Activated CD4-positive, alpha-beta memory T cell treated with anti-CD3 and anti-CD28 coated beads for 36 hours (primary cell): ENCODE data around the gene KATNB1. TPM values are rescaled to one million over a fixed set of nuclear protein-coding genes. Genes with fewer than 3 reads are reported as not detected.
"Not testable (repeated sequence)": the region's sequence is repeated elsewhere in the genome, so short reads cannot be mapped to it uniquely, and the experiment has no call there.

ENCODE experiments used
- CTCF ChIA-PET: fragments of 350-600 bp; sonication (Branson Sonifier 250); formaldehyde crosslinking; loops from one replicate; lab custom pipeline; 2021; ENCODE audit warnings: antibody characterized with exemption, inconsistent platforms; lab: Charles Lee
- POLR2A ChIA-PET: fragments of 350-600 bp; sonication (Branson Sonifier 250); formaldehyde crosslinking; loops from one replicate; lab custom pipeline; 2021; ENCODE audit warnings: antibody characterized with exemption; lab: Charles Lee
- DNase-seq: peaks from one replicate; pipeline ENCODE4 v3.0.0-alpha.2; 2020
- H3K27ac Mint-ChIP-seq: one replicate; pipeline ENCODE4 v1.8.0; 2021; ENCODE audit warnings: mixed read lengths
- H3K27me3 Mint-ChIP-seq: one replicate; pipeline ENCODE4 v1.8.0; 2021; ENCODE audit warnings: mixed read lengths
- H3K36me3 Mint-ChIP-seq: one replicate; pipeline ENCODE4 v1.8.0; 2021; ENCODE audit warnings: mixed read lengths
- H3K4me1 Mint-ChIP-seq: one replicate; pipeline ENCODE4 v1.8.0; 2021; ENCODE audit warnings: low read depth, mixed read lengths
- H3K4me3 Mint-ChIP-seq: one replicate; pipeline ENCODE4 v1.8.0; 2021; ENCODE audit warnings: mild to moderate bottlenecking, mixed read lengths
- H3K9me3 Mint-ChIP-seq: one replicate; pipeline ENCODE4 v1.8.0; 2021; ENCODE audit warnings: mixed read lengths
- intact Hi-C: fragments of 100-400 bp; cut with micrococcal nuclease; formaldehyde crosslinking; loops from one replicate; pipeline ENCODE4 v1.15.1; 2023
- total RNA-seq, 2 experiments: library from RNA; stranded (reverse); gene quantifications; one replicate each; pipeline ENCODE4 v1.2.3, GENCODE V29; 2021

The KATNB1 gene
- total RNA-seq, 2 experiments from 2014 or later = 30.6 to 31.6 TPM

DNA sequence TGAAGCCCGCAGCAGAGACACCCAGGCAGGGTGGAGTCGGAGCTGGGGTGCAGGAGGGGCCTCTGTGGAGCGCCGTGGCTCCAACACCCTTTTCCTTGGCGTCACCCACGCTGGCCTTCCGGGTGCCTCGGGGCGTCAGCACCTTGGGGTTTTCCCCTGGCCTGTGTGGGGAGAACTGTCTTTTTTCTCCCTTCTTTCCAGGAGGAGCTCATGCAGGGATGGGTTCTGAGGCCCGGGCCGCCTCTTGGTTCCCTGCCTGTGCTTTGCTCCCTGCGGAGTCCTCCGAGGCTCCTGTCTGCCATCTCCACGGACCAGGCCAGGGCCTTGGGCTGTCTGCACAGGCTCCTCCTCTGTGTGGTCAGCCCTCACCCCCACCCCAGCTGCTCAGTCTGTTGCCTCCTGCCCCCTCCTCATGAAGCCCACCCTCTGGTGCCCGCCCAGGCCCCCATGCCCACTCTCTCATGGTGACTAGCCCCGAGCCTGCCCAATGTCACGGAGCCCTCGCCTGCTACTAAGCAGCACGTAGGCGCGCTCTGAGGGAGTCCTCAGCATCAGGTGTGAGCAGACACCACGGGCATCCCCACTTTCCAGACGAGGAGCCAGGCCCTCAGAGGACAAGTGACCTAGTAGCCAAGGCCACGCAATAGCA lies 5.0 kb downstream of the KATNB1 start:
- peaks cover 20% of the 10 kb centered on the region for H3K4me1 Mint-ChIP-seq
- POLR2A ChIA-PET = no interaction called here
- H3K27me3 Mint-ChIP-seq = no peaks in the 10 kb centered on the region
- H3K9me3 Mint-ChIP-seq = no peaks in the 10 kb centered on the region
- CTCF ChIA-PET = no interaction called here
- intact Hi-C loops = no loop called here
- DNase-seq = no peak
- no peak overlapping the region for H3K27ac Mint-ChIP-seq
- H3K36me3 Mint-ChIP-seq = peaks cover 2% of the 10 kb centered on the region
- H3K4me3 Mint-ChIP-seq = no peak overlapping the region

DNA sequence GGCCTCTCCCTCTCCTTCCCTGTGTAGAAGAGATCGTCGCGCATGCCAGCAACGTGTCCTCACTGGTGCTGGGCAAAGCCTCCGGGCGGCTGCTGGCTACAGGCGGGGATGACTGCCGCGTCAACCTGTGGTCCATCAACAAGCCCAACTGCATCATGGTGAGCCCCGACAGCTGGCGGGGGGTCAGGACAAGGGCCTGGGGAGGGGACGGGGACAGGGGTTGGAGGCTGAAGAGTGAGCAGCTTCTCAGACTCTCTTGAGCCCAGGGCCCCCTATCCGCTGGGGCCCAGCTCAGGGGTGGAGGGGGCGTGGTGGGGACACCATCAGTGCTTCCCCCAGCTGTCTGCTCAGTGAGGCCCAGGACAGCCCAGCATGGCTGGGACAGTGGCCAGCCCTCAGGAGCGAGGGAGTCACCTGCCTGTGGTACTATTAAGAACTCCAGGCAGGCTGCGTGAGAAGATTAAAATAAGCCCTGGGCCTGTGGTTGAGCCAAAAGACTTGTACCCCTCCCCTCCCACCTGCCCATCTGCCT lies 6.2 kb downstream of the KATNB1 start:
- Mint-ChIP-seq H3K9me3 (no peaks in the 10 kb centered on the region), H3K4me1 (peaks cover 12% of the 10 kb centered on the region), H3K36me3 (no peaks in the 10 kb centered on the region), H3K4me3 (no peak overlapping the region), H3K27me3 (no peaks in the 10 kb centered on the region), H3K27ac (no peak overlapping the region)
- intact Hi-C loops = no loop called here
- ChIA-PET POLR2A (no interaction called here), CTCF (interaction anchor here (0.7 to 1.2 kb wide), 2 partner anchors 15 to 69 kb away, joined by 3 to 7 read pairs; no protein-coding TSS in a partner anchor)
- no peak for DNase-seq

DNA sequence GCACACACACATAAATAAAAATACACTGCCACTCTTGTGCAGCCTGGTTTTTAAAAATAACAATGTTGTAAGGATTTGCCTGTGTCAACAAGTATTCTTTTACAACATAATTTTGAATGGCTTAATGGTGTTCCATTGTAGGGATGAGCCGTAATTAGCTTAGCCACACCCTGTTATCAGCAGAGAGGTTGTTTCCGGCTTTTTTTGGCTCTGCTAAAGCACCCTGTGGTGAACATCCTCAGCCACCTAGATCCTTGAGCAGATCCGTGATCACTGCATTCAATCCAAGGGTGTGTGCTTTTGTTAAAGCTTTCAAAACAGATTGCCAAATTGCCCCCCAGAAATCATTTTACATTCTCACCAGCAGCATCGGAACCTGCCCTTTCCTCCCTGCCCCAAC lies 7.0 kb downstream of the KATNB1 start:
- no peaks in the 10 kb centered on the region for H3K27me3 Mint-ChIP-seq
- no peaks in the 10 kb centered on the region for H3K9me3 Mint-ChIP-seq
- no peak overlapping the region for H3K4me3 Mint-ChIP-seq
- H3K36me3 Mint-ChIP-seq = no peaks in the 10 kb centered on the region
- ChIA-PET POLR2A (no interaction called here), CTCF (interaction anchor here (1.2 kb wide), 1 partner anchor 15 kb away, joined by 7 read pairs; no protein-coding TSS in a partner anchor)
- DNase-seq = no peak
- intact Hi-C loops = no loop called here
- H3K27ac Mint-ChIP-seq = no peak overlapping the region
- peaks cover 5% of the 10 kb centered on the region for H3K4me1 Mint-ChIP-seq

DNA sequence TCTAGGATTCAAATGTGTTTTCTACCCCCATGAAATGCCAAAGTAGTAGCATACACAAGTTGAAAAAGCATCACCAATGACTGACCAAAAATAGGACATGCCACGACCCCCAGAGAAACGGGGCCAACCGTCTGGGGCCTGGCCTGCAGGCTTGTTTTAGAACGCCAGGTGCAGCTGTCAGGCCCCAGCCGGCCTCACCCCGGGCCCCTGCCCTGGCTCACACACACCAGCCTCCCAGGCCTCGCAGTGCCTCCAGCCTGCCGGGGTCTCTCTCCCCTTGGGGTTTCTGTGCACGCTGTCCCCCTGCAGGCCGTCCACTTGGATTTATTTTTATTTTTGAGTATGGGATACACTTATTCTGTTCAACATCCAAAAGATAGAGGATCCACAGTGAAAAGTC lies 7.9 kb downstream of the KATNB1 start:
- H3K36me3 Mint-ChIP-seq = no peaks in the 10 kb centered on the region
- intact Hi-C loops = no loop called here
- CTCF ChIA-PET = no interaction called here
- H3K4me1 Mint-ChIP-seq = no peaks in the 10 kb centered on the region
- H3K27me3 Mint-ChIP-seq = no peaks in the 10 kb centered on the region
- POLR2A ChIA-PET = no interaction called here
- no peaks in the 10 kb centered on the region for H3K9me3 Mint-ChIP-seq
- H3K4me3 Mint-ChIP-seq = no peak overlapping the region
- DNase-seq = no peak
- H3K27ac Mint-ChIP-seq = no peak overlapping the region

DNA sequence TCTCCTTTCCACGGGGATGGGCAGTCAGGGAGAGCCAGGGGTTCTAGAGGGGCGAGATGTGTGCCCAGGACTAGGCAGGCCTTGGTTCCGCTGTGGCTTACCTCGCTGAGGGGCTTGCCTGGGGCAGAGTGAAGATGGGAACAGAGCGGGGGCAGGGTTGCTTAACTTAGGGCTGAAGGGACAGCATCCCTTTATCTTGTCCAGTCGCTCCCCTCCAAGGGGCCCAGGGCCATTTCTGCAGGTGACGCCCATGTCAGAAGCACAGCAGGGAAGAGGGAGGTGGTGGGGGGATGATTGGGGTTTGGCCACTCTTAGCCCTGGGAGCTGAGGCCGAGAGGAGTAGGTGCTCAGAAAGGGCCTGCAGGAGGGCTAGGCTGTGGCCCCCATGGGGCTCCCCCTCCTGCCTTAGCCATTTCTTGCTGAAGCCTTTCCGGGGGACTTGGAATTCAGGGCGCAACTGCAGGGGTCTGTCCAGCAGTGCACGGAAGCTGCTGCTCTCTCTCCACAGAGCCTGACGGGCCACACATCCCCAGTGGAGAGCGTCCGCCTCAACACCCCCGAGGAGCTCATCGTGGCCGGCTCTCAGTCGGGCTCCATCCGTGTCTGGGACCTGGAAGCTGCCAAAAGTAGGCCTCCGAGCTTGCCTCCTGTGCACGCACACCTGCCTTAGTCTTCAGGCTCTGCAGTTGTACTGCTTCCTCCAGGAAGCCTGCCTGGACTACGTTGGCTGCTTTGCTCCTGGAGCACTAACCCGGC lies 8.5 kb downstream of the KATNB1 start:
- H3K9me3 Mint-ChIP-seq = no peaks in the 10 kb centered on the region
- POLR2A ChIA-PET = no interaction called here
- H3K27me3 Mint-ChIP-seq = no peaks in the 10 kb centered on the region
- H3K27ac Mint-ChIP-seq = no peak overlapping the region
- no peaks in the 10 kb centered on the region for H3K36me3 Mint-ChIP-seq
- intact Hi-C loops = no loop called here
- no peak overlapping the region for H3K4me3 Mint-ChIP-seq
- no peaks in the 10 kb centered on the region for H3K4me1 Mint-ChIP-seq
- CTCF ChIA-PET = no interaction called here
- DNase-seq = no peak

DNA sequence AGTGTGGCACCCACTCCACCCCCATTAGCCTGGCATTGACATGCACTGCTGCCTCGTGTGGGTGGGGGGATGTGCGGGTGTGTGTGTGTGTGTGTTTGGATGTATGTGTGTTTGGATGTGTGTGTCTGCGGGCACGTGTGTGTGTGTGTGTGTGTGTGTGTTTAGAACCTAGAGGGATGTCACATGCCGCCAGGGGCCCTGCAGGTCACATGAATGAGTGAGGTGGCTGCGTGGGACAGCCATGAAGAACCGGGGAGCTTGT lies 9.0 kb downstream of the KATNB1 start:
- intact Hi-C loops = no loop called here

DNA sequence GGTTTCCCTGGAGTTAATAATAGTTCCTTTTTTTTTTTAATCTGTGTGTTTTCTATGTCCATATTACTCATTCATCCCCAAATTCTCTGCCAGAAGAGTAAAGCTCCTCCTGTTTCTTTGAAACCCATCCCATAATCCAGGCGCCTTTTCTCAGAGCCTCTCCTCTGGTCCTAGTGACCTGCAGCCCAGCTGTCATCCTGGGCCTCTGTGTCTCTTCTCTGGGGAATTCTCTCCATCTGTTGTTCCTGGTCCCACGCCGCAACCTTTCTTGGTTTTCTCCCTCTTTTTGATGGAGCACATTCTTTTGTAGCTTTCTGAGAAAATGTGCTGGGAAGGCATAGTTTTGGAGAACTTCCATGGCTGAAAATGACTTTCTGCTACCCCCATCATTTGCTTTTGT lies 10.2 kb downstream of the KATNB1 start:
- CTCF ChIA-PET = interaction anchor here (0.7 kb wide), 1 partner anchor 256 kb away, joined by 4 read pairs; no protein-coding TSS in a partner anchor
- H3K27ac Mint-ChIP-seq = no peak overlapping the region
- H3K4me3 Mint-ChIP-seq = no peak overlapping the region
- DNase-seq = no peak
- no peaks in the 10 kb centered on the region for H3K27me3 Mint-ChIP-seq
- H3K4me1 Mint-ChIP-seq = no peaks in the 10 kb centered on the region
- no peaks in the 10 kb centered on the region for H3K36me3 Mint-ChIP-seq
- intact Hi-C loops = no loop called here
- H3K9me3 Mint-ChIP-seq = no peaks in the 10 kb centered on the region
- POLR2A ChIA-PET = interaction anchor here (1.1 kb wide), 1 partner anchor 299 kb away, joined by 4 read pairs; the partner anchor contains the start of genes CIAPIN1 and COQ9

More for the DNA sequence above, 9.0 kb downstream of the KATNB1 start:
- H3K27ac Mint-ChIP-seq = no peak overlapping the region
- no peaks in the 10 kb centered on the region for H3K36me3 Mint-ChIP-seq
- no peak overlapping the region for H3K4me3 Mint-ChIP-seq
- no peaks in the 10 kb centered on the region for H3K9me3 Mint-ChIP-seq
- CTCF ChIA-PET = no interaction called here
- H3K27me3 Mint-ChIP-seq = no peaks in the 10 kb centered on the region
- POLR2A ChIA-PET = no interaction called here
- no peaks in the 10 kb centered on the region for H3K4me1 Mint-ChIP-seq
- no peak for DNase-seq

DNA sequence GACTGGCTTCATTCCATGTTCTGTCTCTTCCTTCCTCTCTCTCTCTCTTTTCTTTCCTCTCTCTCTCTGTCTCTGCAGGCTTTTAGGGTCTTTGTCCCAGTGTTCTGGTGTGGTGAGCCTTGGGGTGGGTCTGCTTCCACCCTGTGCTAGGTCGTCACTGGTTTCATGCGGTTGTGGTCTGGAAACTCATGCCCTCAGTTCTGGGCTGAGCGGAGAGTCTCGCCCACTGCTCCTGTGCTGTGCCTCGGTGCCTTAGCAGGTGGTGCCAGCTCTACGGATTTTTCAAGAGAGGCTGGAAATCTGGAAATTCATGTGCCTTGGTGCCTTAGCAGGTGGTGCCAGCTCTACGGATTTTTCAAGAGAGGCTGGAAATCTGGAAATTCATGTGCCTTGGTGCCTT lies 10.7 kb downstream of the KATNB1 start:
- intact Hi-C loops, H3K9me3 Mint-ChIP-seq, H3K36me3 Mint-ChIP-seq, H3K4me3 Mint-ChIP-seq, H3K27me3 Mint-ChIP-seq, H3K27ac Mint-ChIP-seq, DNase-seq, H3K4me1 Mint-ChIP-seq: not testable (repeated sequence)
- CTCF ChIA-PET = interaction anchor here (0.7 kb wide), 1 partner anchor 11 kb away, joined by 3 read pairs; no protein-coding TSS in a partner anchor
- POLR2A ChIA-PET = interaction anchor here (1.1 kb wide), 1 partner anchor 300 kb away, joined by 4 read pairs; the partner anchor contains the start of genes CIAPIN1 and COQ9

DNA sequence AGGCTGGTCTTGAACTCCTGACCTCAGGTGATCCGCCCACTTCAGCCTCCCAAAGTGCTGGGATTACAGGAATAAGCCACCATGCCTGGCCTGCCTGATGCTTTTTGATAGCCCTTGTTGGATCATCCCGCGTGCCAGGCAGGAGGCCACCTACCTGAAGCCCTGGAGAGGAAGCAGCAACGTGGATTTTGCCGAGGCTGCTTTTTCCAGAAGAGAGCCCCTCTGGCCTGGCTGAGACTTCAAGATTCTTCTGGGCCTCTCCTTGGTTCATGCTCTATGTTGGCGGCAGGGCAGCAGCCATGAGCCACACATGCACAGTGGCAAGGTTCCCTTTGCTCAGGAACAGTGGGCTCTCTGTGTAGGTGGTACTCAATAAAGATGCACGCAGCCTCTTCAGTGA lies 11.5 kb downstream of the KATNB1 start:
- Mint-ChIP-seq H3K27ac (no peak overlapping the region), H3K4me3 (no peak overlapping the region), H3K36me3 (no peaks in the 10 kb centered on the region), H3K27me3 (no peaks in the 10 kb centered on the region), H3K4me1 (no peaks in the 10 kb centered on the region), H3K9me3 (no peaks in the 10 kb centered on the region)
- ChIA-PET CTCF (interaction anchor here (0.7 kb wide), 1 partner anchor 11 kb away, joined by 3 read pairs; no protein-coding TSS in a partner anchor), POLR2A (no interaction called here)
- no peak for DNase-seq
- intact Hi-C loops = no loop called here

DNA sequence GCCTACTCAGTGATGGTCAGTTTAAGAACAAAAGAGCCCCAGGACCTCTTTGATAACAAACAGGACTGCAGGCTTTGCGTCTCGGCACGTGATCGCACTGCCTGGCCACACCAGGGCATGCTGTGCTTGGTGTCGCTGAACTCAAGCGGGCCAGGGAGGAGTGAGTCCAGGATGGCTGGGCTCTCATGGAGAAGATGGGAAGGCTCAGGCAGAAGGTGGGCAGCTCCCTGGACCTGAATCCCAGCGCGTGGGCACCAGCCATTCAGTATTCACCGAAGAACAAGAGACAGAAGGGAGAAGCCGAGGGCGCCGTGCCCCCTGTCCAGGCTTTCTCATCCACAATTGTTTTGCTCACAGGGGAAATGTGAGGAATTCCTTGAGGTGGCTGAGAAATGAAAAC lies 11.9 kb downstream of the KATNB1 start:
- no peaks in the 10 kb centered on the region for H3K4me1 Mint-ChIP-seq
- H3K9me3 Mint-ChIP-seq = no peaks in the 10 kb centered on the region
- CTCF ChIA-PET = interaction anchor here (1.3 kb wide), 1 partner anchor 10 kb away, joined by 5 read pairs; no protein-coding TSS in a partner anchor
- no peak overlapping the region for H3K27ac Mint-ChIP-seq
- no peaks in the 10 kb centered on the region for H3K36me3 Mint-ChIP-seq
- intact Hi-C loops = no loop called here
- no peak for DNase-seq
- no peak overlapping the region for H3K4me3 Mint-ChIP-seq
- H3K27me3 Mint-ChIP-seq = no peaks in the 10 kb centered on the region
- POLR2A ChIA-PET = no interaction called here

DNA sequence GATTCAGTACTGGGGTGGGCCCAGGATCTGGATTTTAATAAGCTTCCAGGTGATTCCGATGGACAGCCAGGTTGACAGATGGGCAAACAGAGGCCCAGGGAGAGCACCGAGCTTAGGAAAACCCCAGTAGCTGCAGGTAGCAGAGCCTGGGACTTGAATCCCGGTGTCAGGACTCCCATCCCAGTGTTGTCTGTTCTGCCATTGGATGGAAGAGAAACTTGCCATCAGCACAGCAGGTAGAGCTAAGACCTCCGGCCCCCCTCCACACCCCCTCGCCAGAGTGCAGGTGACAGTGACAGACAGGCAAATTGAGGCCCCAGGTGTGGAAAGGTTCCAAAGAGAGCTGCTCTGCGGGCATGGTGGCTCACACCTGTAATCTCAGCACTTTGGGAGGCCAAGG lies 12.4 kb downstream of the KATNB1 start:
- no peak overlapping the region for H3K4me3 Mint-ChIP-seq
- H3K27ac Mint-ChIP-seq = no peak overlapping the region
- H3K4me1 Mint-ChIP-seq = no peaks in the 10 kb centered on the region
- ChIA-PET CTCF (interaction anchor here (1.3 kb wide), 1 partner anchor 9 kb away, joined by 5 read pairs; no protein-coding TSS in a partner anchor), POLR2A (no interaction called here)
- no peaks in the 10 kb centered on the region for H3K36me3 Mint-ChIP-seq
- no peaks in the 10 kb centered on the region for H3K27me3 Mint-ChIP-seq
- DNase-seq = no peak
- intact Hi-C loops = no loop called here
- H3K9me3 Mint-ChIP-seq = no peaks in the 10 kb centered on the region

DNA sequence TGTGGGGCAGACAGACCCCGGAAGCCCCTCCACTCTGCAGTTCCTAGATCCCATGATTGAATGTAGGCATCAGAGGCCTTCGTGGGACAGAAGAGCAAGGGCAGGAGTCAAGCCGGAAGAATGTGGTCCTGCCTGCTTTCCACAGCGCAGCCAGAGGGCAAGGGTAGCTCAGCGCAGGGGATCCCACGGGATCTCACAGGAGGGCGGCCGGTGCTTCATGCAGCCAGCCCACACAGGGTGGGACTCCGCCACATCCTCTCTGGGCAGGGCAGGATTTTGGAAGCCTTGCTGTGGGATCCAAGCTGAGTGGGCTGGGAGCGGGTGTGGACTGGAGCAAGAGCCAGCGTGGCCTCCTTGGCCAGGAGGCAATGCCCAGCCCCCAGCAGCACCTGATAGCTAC lies 13.0 kb downstream of the KATNB1 start:
- POLR2A ChIA-PET = no interaction called here
- Mint-ChIP-seq H3K27me3 (no peaks in the 10 kb centered on the region), H3K9me3 (no peaks in the 10 kb centered on the region), H3K36me3 (no peaks in the 10 kb centered on the region), H3K27ac (no peak overlapping the region), H3K4me1 (no peaks in the 10 kb centered on the region), H3K4me3 (no peak overlapping the region)
- no peak for DNase-seq
- intact Hi-C loops = no loop called here
- CTCF ChIA-PET = interaction anchor here (1.3 kb wide), 1 partner anchor 9 kb away, joined by 5 read pairs; no protein-coding TSS in a partner anchor
